GM23338 (cell line): ENCODE measurements around the gene RADIL. TPM values are rescaled to one million over a fixed set of nuclear protein-coding genes. Genes with fewer than 3 reads are reported as not detected.

Experiments used
- ATAC-seq: fragments of 200-7000 bp; cut with Tn5 transposase; 3 replicates; pipeline ENCODE4 v1.9.1; 2020
- DNase-seq: peaks from one replicate; pipeline ENCODE4 v3.0.0-alpha.2; 2015; ENCODE audit warnings: low spot score
- H2AFZ ChIP-seq: fragments of 200-600 bp; sonication (generic); 2 replicates; pipeline ENCODE4 v1.8.0; 2016; ENCODE audit warnings: antibody characterized with exemption, mild to moderate bottlenecking, moderate library complexity
- H3F3A ChIP-seq: fragments of 200-600 bp; sonication (generic); replicated peaks from 2 replicates; pipeline ENCODE4 v1.8.0; 2017; ENCODE audit warnings: antibody characterized with exemption, mixed run types, low read depth
- H3K27ac ChIP-seq: fragments of 200-600 bp; sonication (generic); 2 replicates; pipeline ENCODE4 v1.6.1; 2016; ENCODE audit warnings: low read depth
- H3K27me3 ChIP-seq: fragments of 200-600 bp; sonication (generic); 2 replicates; pipeline ENCODE4 v1.8.0; 2016; ENCODE audit warnings: mild to moderate bottlenecking, mixed run types, moderate library complexity; ENCODE audit not compliant: insufficient read depth
- H3K36me3 ChIP-seq: fragments of 200-600 bp; sonication (generic); 2 replicates; pipeline ENCODE4 v1.8.0; 2016; ENCODE audit warnings: mild to moderate bottlenecking; ENCODE audit not compliant: insufficient read depth
- H3K4me1 ChIP-seq: fragments of 200-600 bp; sonication (generic); 2 replicates; pipeline ENCODE4 v1.8.0; 2016; ENCODE audit warnings: mild to moderate bottlenecking, moderate library complexity; ENCODE audit not compliant: insufficient read depth
- H3K4me2 ChIP-seq: fragments of 200-600 bp; sonication (generic); 2 replicates; pipeline ENCODE4 v1.7.1; 2017; ENCODE audit warnings: mixed run types
- H3K4me3 ChIP-seq: fragments of 200-600 bp; sonication (generic); 2 replicates; pipeline ENCODE4 v1.6.1; 2016; ENCODE audit warnings: mixed run types
- H3K79me2 ChIP-seq: fragments of 200-600 bp; sonication (generic); replicated peaks from 2 replicates; pipeline ENCODE4 v1.8.0; 2017; ENCODE audit warnings: mild to moderate bottlenecking; ENCODE audit not compliant: insufficient read depth
- H3K9me2 ChIP-seq: fragments of 200-600 bp; sonication (generic); 2 replicates; pipeline ENCODE4 v1.8.0; 2017; ENCODE audit not compliant: insufficient read depth
- H4K20me1 ChIP-seq: fragments of 200-600 bp; sonication (generic); replicated peaks from 2 replicates; pipeline ENCODE4 v1.8.0; 2017; ENCODE audit warnings: mild to moderate bottlenecking; ENCODE audit not compliant: insufficient read depth
- H3K27ac Mint-ChIP-seq: 2 replicates; pipeline ENCODE4 v1.8.0; 2020; ENCODE audit warnings: inconsistent platforms, mild to moderate bottlenecking, moderate library complexity, mixed read lengths
- H3K27me3 Mint-ChIP-seq: 3 replicates; pipeline ENCODE4 v1.8.0; 2022; ENCODE audit warnings: low read depth, mild to moderate bottlenecking, moderate library complexity, mixed read lengths, inconsistent platforms; ENCODE audit not compliant: insufficient read depth, poor library complexity
- H3K36me3 Mint-ChIP-seq: 3 replicates; pipeline ENCODE4 v1.8.0; 2021; ENCODE audit warnings: low read depth, mild to moderate bottlenecking, inconsistent platforms, moderate library complexity, mixed read lengths
- H3K4me1 Mint-ChIP-seq: 3 replicates; pipeline ENCODE4 v1.8.0; 2020; ENCODE audit warnings: mild to moderate bottlenecking, inconsistent platforms, mixed read lengths
- H3K4me3 Mint-ChIP-seq: 3 replicates; pipeline ENCODE4 v1.8.0; 2021; ENCODE audit warnings: moderate library complexity, mild to moderate bottlenecking, inconsistent platforms, mixed read lengths
- H3K9me3 Mint-ChIP-seq: 3 replicates; pipeline ENCODE4 v1.8.0; 2020; ENCODE audit warnings: moderate library complexity, mild to moderate bottlenecking, inconsistent platforms, mixed read lengths
- CREB1 ChIP-seq: fragments of 250-450 bp; sonication (Bioruptor Pico); IDR thresholded peaks from 2 replicates; pipeline ENCODE4 v1.5.0; 2020; ENCODE audit warnings: low read depth, mild to moderate bottlenecking, moderate library complexity
- EZH2 ChIP-seq: fragments of 200-600 bp; sonication (generic); IDR thresholded peaks from one replicate; pipeline ENCODE4 v1.8.0; 2017; ENCODE audit warnings: antibody characterized with exemption, mild to moderate bottlenecking, low read depth; ENCODE audit not compliant: unreplicated experiment
- EZH2phosphoT487 ChIP-seq: fragments of 200-600 bp; sonication (generic); IDR thresholded peaks from one replicate; pipeline ENCODE4 v1.8.1; 2018; ENCODE audit warnings: antibody characterized with exemption; ENCODE audit not compliant: unreplicated experiment
- JUNB ChIP-seq: IDR thresholded peaks from one replicate; pipeline ENCODE4 v1.6.1; 2016; ENCODE audit warnings: antibody characterized with exemption; ENCODE audit not compliant: unreplicated experiment
- REST ChIP-seq: IDR thresholded peaks from one replicate; pipeline ENCODE4 v1.6.1; 2018; ENCODE audit warnings: antibody characterized with exemption; ENCODE audit not compliant: unreplicated experiment
- STAT1 ChIP-seq: IDR thresholded peaks from one replicate; pipeline ENCODE4 v1.6.1; 2016; ENCODE audit warnings: antibody characterized with exemption; ENCODE audit not compliant: unreplicated experiment
- ZNF114 ChIP-seq: fragments of 250-450 bp; sonication (Bioruptor Pico); IDR thresholded peaks from 2 replicates; pipeline ENCODE4 v1.5.0; 2020; ENCODE audit warnings: mild to moderate bottlenecking, moderate library complexity
- ZNF331 ChIP-seq: fragments of 250-450 bp; sonication (Bioruptor Pico); IDR thresholded peaks from 2 replicates; pipeline ENCODE4 v1.5.0; 2020; ENCODE audit warnings: low read depth, mild to moderate bottlenecking, moderate library complexity
- polyA plus RNA-seq: library from polyadenylated mRNA; unstranded; fragments of >200 nt; fragmentation: Nextera tagmentation; extraction: Ambion mirVana; gene quantifications from 2 replicates; pipeline ENCODE4 v1.2.1, GENCODE V29; 2016
- total RNA-seq: library from RNA; depleted of rRNA; stranded (reverse); fragments of >200 nt; shearing (Covaris generic); gene quantifications from 2 replicates; pipeline ENCODE4 v1.2.3, GENCODE V29; 2014
- TF ChIP-seq, protein P1 (sequence below), 2 experiments: fragments of 200-600 bp in 1 of 2; sonication (generic) in 1 of 2; conservative IDR thresholded peaks; 2 replicates each; pipeline versions ENCODE4 v1.5.1 to v1.6.1; 2016 to 2017; ENCODE audit warnings: antibody characterized with exemption in 2 of 2, low read depth in 2 of 2, mild to moderate bottlenecking in 2 of 2, moderate library complexity in 1 of 2
- TF ChIP-seq, protein P2 (sequence below): IDR thresholded peaks from 2 replicates; pipeline ENCODE4 v1.6.1; 2016; ENCODE audit warnings: antibody characterized with exemption

Gene RADIL
- total and polyA plus RNA-seq, 2 experiments from 2014 or later = 4.3 to 9.8 TPM

- no peak for ATAC-seq
- H3K27ac ChIP-seq = no peak overlapping the region
- H3K4me1 Mint-ChIP-seq = no peaks in the 10 kb centered on the region
Observed at GRCh38 chr7:4783762-4784351, 99.7 kb downstream of the RADIL start.

GRCh38 chr7:4783292-4783652 is 100.2 kb downstream of the RADIL start:
- Mint-ChIP-seq H3K27me3 (no peaks in the 10 kb centered on the region), H3K4me3 (no peak overlapping the region), H3K4me1 (no peaks in the 10 kb centered on the region), H3K27ac (no peak overlapping the region), H3K36me3 (peaks cover 18% of the 10 kb centered on the region), H3K9me3 (no peaks in the 10 kb centered on the region)
- Histone ChIP-seq H4K20me1 (no peaks in the 10 kb centered on the region; the same call in 1 of the 2 replicates), H3K27ac (no peak overlapping the region), H3K36me3 (no peaks in the 10 kb centered on the region; the same call in 1 of the 2 replicates), H3K4me2 (no peak overlapping the region), H3K4me1 (no peaks in the 10 kb centered on the region), H2AFZ (no peak overlapping the region), H3K27me3 (no peaks in the 10 kb centered on the region), H3F3A (no peaks in the 10 kb centered on the region), H3K9me2 (no peaks in the 10 kb centered on the region), H3K4me3 (no peak overlapping the region), H3K79me2 (peaks cover 7% of the 10 kb centered on the region; the same call in 1 of the 2 replicates)
- DNase-seq = no peak
- no peak for ATAC-seq
- TF ChIP-seq, protein P1, sequence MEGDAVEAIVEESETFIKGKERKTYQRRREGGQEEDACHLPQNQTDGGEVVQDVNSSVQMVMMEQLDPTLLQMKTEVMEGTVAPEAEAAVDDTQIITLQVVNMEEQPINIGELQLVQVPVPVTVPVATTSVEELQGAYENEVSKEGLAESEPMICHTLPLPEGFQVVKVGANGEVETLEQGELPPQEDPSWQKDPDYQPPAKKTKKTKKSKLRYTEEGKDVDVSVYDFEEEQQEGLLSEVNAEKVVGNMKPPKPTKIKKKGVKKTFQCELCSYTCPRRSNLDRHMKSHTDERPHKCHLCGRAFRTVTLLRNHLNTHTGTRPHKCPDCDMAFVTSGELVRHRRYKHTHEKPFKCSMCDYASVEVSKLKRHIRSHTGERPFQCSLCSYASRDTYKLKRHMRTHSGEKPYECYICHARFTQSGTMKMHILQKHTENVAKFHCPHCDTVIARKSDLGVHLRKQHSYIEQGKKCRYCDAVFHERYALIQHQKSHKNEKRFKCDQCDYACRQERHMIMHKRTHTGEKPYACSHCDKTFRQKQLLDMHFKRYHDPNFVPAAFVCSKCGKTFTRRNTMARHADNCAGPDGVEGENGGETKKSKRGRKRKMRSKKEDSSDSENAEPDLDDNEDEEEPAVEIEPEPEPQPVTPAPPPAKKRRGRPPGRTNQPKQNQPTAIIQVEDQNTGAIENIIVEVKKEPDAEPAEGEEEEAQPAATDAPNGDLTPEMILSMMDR (conservative IDR thresholded peaks at IDR 0.05; ENCODE audit: low read depth in 2 of 2) = no peak
- TF ChIP-seq EZH2 = no peak
- TF ChIP-seq JUNB = no peak
- no peak for TF ChIP-seq ZNF114 (CRISPR knock-in tag)
- TF ChIP-seq ZNF331 (CRISPR knock-in tag) = no peak
- TF ChIP-seq EZH2phosphoT487 = no peak

More at GRCh38 chr7:4783762-4784351, 99.7 kb downstream of the RADIL start:
- H3K27me3 Mint-ChIP-seq = no peaks in the 10 kb centered on the region
- Histone ChIP-seq H3K79me2 (0 out of 2 replicates have a peak, but pooled peaks cover 5% of the 10 kb centered on the region), H2AFZ (no peak overlapping the region), H3K36me3 (no peaks in the 10 kb centered on the region; the same call in 1 of the 2 replicates), H3K27me3 (no peaks in the 10 kb centered on the region), H3K4me2 (no peak overlapping the region), H3F3A (no peaks in the 10 kb centered on the region), H4K20me1 (no peaks in the 10 kb centered on the region; the same call in 1 of the 2 replicates), H3K4me1 (no peaks in the 10 kb centered on the region), H3K9me2 (no peaks in the 10 kb centered on the region), H3K4me3 (no peak overlapping the region)
- H3K27ac Mint-ChIP-seq = no peak overlapping the region
- no peak for DNase-seq
- no peak overlapping the region for H3K4me3 Mint-ChIP-seq
- H3K9me3 Mint-ChIP-seq = no peaks in the 10 kb centered on the region
- peaks cover 18% of the 10 kb centered on the region for H3K36me3 Mint-ChIP-seq
- TF ChIP-seq ZNF114 (CRISPR knock-in tag) (no peak), STAT1 (no peak), REST (no peak), CREB1 (CRISPR knock-in tag) (no peak)
- TF ChIP-seq, protein P2, sequence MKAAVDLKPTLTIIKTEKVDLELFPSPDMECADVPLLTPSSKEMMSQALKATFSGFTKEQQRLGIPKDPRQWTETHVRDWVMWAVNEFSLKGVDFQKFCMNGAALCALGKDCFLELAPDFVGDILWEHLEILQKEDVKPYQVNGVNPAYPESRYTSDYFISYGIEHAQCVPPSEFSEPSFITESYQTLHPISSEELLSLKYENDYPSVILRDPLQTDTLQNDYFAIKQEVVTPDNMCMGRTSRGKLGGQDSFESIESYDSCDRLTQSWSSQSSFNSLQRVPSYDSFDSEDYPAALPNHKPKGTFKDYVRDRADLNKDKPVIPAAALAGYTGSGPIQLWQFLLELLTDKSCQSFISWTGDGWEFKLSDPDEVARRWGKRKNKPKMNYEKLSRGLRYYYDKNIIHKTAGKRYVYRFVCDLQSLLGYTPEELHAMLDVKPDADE = no peak
